Right ventricle myocardium inferior (tissue), 1 donor: ENCODE results near the gene AKNAD1. TPM values are rescaled to one million over a fixed set of nuclear protein-coding genes. Genes with fewer than 3 reads are reported as not detected.
"Not testable (repeated sequence)": the region's sequence is repeated elsewhere in the genome, so short reads cannot be mapped to it uniquely, and the experiment has no call there.

Experiments used
- ATAC-seq: fragments of 200-7000 bp; cut with Tn5 transposase; one replicate; pipeline ENCODE4 v1.9.1; 2020; ENCODE audit warnings: mild to moderate bottlenecking, moderate library complexity
- DNase-seq: peaks from one replicate; pipeline ENCODE4 v3.0.0; 2021; ENCODE audit errors: missing footprints
- intact Hi-C: fragments of 100-400 bp; cut with DNase I; formaldehyde crosslinking; loops from one replicate; pipeline ENCODE4 v1.11.0; 2022
- total RNA-seq: library from RNA; stranded (reverse); fragmentation: NEBNext Ultra II Directional; extraction: Animal tissue kit (Norgen Biotek cat#: 25700); gene quantifications from one replicate; pipeline ENCODE4 v1.2.1, GENCODE V29; 2021
- donor health status: DM: no; HTN: yes; CAD: no; lungs with severe emphysema.

AKNAD1 gene
- total RNA-seq, 1 donor from 2014 or later: not detected

DNA sequence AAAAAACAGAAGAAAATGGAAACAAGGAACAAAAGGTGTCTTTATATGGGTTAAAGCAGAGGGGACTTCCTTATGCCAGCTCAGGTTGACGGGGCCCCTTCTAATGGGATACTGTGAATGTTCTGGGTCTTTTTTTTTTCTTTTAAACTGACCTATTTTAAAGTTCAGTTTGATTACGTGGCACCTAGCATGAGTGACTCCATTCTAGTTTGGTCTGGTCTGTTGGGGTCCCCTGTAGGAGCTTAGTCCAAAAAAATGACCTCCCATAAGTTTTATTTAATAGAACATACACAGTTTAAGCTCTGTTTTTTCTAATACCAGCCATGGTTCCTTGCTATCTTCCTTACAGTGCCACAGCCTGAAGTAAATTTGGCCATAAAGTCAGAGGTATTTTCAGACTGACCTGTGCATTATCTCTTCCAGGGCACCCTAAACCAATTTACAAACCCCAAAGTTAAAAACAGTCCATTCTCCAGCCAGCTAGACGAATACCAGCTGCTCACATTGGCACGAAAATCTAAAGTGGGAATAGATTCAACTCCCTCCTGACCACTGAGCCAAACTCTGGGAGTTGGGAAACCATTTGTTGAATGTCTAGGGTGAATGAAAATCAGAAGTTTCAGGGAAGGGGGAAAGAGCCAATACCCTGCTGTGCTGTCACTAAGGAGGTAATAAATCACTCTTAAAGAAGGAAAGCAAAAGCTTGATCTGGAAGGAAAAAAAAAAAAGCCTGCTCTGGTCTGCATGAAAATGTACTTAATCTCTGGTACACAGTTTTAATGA is 42.4 kb downstream of the AKNAD1 start:
- peak; percentile 64 for ATAC-seq
- intact Hi-C loops: no loop called here
- no peak for DNase-seq

DNA sequence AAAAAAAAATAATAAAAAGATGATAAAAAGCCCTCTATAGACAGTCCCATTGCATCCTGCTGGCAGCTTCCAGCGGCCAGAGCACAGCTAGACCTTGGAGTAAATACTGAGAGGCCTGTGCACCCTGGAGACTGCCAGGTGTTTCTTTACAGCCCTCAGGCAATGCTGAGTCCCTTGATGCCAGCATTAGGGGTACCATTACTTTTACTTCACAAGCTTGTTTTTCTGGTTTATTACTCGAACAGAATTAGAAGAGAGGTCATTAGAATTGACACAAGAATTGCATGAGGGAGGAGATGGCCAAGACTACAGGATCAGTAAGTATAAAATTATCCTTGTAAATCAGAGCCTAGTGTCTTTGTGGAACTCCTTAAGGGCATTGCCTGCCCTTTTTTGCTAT is 43.6 kb downstream of the AKNAD1 start:
- no peak for ATAC-seq
- DNase-seq: no peak
- intact Hi-C loops: no loop called here

DNA sequence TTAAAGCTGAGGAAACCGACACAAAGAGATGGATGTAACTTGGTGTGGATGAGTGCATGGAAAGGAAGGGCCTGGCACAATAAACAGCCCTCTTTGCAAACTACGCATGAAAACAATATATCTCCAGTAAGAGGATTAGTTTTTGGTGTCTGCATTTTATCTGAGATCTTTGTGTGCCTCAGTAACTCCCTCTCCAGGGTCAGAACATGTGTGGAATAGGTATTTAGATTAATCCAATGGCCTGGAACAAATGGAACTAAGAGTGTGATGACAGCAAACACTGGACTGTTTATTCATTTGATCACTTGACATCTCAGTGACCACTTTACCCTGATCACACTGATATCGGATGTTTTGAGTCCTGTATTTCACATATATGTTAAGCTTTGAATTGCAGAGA is 45.3 kb downstream of the AKNAD1 start:
- DNase-seq (no peak), ATAC-seq (no peak)
- intact Hi-C loops: no loop called here

DNA sequence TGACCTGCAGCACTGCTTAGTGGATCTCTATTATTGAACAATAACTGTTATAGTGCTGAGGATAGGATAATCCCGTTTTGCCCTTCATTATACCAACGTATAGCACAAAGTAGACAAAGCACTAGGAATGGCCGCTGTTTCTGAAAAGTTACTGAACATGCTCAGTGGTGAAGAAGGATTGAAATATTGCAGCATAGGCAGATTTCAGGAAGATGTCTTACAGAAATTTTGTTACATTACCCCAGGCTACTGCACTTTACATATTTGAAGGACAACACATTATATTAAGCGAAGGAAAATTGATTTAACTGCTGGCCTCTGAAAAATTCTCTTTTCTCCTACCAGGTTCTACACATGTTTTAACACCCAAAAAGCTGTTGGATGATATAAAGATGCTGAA is 48.5 kb downstream of the AKNAD1 start:
- DNase-seq (no peak), ATAC-seq (no peak)
- intact Hi-C loops: no loop called here

DNA sequence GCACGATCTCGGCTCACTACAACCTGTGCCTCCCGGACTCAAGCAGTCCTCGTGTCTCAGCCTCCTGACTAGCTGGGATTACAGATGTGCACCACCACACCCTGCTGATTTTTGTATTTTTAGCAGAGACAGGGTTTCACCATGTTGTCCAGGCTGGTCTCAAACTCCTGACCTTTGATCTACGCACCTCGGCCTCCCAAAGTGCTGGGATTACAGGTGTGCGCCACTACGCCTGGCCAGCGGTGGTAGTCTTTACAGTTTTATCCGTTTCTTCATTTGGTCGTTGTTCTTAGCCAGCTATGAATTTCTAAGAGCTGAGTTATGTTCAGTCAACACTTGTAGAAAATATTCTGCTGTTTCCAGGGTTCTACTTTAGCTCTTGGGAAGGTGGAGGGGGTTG is 53.3 kb downstream of the AKNAD1 start:
- intact Hi-C loops: no loop called here
- DNase-seq (no peak), ATAC-seq (no peak)

DNA sequence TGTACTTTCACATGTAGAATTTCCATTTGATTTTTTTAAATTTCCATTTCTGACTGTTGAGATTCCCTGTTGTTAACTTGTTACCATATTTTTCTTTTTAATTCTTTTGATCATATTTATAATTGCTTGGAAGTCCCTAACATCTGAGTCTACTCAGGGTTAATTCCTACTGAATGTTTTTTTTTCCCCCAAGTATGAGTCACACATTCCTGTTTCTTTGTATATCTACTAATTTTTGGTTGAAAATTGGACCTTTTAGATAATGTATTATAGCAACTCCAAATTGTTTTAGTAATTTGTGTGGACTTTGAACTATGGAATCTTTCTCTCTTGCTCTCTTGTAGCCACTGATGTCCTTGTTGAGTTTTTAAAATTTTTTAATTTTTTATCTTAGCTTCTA is 55.8 kb downstream of the AKNAD1 start:
- ATAC-seq (no peak), DNase-seq (no peak)
- intact Hi-C loops: no loop called here

DNA sequence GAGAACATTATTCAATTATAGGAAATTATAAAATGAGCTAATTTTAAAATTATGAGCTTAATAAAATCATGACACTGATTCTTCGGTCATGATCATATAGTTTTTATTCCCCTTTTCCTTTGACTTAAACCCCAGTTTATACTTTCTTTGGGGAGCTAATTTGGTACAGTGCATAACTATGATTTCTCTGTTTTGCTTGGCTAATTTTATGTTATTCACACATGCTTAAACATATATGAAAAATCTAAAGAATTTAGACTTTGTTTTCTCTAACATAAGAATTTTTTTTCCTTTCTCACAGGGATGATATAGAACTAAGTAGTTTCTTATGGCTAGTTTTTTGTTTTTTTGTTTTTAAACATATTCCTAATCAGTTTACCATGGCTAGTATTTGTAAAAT is 57.9 kb downstream of the AKNAD1 start:
- ATAC-seq: no peak
- DNase-seq: no peak
- intact Hi-C loops: no loop called here

DNA sequence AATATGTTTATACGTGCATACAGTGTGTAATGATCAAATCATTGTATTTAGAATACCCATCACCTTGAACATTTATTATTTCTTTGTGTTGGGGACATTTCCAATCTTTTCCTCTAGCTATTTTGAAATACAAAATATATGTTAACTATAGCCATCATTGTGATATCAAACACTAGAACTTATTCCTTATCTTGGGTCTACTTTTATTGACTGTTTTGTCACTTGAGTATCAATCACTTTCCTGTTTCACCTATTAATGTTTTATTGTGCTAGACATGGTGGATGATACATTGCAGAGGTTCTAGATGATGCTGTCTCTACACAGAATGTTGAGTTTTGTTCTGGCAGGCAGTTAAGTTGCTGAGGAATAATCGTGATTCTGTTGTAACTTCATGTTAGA is 64.5 kb downstream of the AKNAD1 start:
- intact Hi-C loops: no loop called here
- no peak for DNase-seq
- ATAC-seq: no peak

DNA sequence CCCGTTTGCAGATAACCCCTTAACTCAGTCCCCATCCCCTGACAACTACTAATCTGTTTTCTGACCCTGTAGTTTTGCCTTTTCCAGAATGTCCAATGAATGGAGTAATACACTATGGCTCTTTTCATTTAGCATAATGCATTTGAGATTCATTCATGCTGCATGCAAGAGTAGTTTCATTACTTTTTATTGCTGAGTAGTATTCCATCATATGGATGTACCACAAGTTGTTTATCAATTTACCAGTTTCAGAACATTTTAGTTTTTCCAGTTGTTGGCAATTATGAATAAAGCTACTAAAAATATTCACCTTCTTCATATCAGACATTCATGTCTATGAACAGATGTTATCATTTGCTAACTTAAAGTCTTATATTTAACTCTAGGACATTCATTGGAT is 65.1 kb downstream of the AKNAD1 start:
- intact Hi-C loops: no loop called here
- no peak for ATAC-seq
- DNase-seq: no peak

DNA sequence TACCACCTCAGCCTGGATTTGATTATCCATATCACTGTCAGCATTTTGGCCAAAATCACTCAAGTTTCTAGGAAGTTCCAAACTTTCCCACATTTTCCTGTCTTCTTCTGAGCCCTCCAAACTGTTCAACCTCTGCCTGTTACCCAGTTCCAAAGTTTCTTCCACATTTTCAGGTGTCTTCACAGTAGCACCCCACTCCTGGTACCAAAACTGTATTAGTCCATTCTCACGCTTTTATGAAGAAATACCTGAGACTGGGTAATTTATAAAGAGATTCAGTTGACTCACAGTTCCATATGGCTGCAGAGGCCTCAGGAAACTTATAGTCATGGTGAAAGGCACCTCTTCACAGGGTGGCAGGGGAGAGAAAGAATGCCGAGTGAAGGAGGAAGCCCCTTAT is 71.0 kb downstream of the AKNAD1 start:
- intact Hi-C loops: no loop called here
- no peak for DNase-seq
- no peak for ATAC-seq

DNA sequence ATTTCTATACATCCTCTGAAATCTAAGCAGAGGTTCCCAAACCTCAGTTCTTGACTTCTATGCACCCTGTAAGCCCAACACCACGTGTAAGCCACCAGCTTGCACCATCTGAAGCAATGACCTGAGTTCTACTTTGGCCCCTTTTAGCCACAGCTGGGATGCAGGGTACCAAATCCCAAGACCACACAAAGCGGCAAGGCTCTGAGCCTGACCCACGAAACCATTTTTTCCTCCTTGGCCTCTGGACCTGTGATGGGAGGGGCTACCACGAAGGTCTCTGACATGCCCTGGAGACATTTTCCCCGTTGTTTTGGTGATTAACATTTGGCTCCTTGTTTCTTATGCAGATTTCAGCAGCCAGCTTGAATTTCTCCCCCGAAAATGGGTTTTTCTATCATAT is 71.6 kb downstream of the AKNAD1 start:
- DNase-seq (no peak), ATAC-seq (no peak)
- intact Hi-C loops: no loop called here

DNA sequence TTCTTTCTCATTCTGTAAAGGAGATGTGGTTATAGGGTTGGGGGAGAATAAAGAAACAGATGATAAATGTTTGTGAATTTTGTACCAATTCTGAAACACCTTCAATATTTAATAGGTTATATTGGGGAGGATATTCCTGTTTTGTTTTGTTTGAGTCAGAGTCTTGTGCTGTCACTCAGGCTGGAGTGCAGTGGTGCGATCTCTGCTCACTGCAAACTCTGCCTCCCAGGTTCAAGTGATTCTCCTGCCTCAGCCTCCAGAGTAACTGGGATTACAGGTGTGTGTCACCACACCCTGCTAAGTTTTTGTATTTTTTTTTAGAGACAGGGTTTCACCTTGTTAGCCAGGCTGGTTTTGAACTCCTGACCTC is 75.3 kb downstream of the AKNAD1 start:
- DNase-seq, intact Hi-C loops, ATAC-seq: not testable (repeated sequence)

DNA sequence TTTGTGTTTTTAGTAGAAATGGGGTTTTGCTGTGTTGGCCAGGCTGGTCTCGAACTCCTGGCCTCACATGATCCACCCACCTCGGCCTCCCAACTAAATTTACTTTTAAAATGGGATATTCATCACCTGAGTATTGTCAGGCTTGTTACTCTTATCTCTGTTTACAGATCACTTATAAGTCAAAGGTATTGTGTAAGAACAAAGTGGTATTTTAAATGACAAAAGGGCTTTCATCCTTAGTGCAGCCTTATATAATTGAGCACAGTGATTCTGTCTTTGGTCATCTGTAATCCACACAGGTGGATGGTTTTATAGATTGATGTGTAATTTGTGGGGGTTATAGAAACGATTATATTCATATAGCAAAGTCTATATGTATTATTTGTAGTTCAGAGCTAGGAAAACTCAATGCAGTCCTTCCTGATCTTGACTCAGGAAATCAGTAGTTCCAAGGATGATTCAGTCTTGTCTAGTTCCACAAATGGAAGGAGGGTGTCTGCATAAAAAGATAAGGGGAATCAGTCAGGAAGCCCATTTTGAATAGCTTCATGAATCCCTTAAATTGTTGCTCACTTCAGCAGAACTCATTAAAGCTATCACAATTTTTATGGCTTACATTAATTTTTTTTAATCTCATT is 75.8 kb downstream of the AKNAD1 start:
- no peak for DNase-seq
- intact Hi-C loops: no loop called here

DNA sequence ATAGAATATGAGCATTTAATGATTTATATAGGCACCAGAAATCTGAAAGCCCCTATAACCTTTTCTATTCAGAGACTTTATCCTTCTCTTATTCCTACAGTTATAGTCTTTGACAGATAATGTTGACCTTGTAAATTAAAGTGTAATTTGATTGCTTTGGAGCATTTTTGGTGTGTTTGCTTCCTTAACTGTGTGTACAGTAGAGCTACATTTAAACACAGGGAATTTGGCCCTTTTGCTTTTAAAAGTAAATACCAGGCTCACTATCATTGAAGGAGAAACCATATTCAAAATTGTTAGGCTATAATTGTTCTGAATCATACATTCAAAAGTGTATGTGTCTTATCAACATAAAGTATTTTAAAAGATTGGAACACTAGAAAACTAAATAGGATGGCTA is 77.4 kb downstream of the AKNAD1 start:
- DNase-seq (no peak), ATAC-seq (no peak)
- intact Hi-C loops: no loop called here

More for the DNA sequence above, 75.8 kb downstream of the AKNAD1 start:
- no peak for ATAC-seq

DNA sequence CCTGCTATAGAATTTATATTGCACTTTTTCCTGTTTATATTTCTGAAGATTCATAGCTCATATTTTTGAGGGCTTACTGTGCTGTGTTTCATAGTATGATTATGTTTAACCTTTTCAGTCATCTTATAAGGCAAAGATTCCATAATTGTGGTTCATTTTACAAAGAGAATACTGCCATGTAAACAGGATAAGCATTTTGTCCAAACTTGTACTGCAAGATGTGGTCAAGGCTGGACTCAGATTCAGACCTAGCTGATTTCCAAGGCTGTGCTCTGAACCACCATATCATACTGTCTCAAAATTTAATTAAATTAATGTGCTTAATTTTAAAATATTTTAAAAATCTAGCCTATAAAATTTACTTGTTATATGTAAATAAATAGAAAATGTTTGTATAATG is 79.1 kb downstream of the AKNAD1 start:
- ATAC-seq: no peak
- intact Hi-C loops: no loop called here
- DNase-seq: no peak

DNA sequence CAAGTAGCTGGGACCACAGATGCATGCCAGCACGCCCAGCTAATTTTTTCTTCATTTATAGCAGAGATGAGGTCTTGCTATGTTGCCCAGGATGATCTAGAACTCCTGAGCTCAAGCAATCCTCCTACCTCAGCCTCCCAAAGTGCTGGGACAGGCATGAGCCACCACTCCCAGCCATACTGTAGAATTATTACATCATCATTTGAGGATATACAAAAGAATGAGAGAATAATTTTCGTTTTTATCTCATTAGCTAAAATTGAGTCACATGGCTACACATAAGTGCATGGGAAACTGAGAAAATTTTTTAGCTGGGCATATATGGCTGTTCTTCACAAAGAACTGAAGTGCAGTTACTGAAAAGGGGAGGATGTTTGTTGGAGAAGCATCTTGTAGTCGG is 89.2 kb downstream of the AKNAD1 start:
- no peak for DNase-seq
- no peak for ATAC-seq
- intact Hi-C loops: no loop called here

DNA sequence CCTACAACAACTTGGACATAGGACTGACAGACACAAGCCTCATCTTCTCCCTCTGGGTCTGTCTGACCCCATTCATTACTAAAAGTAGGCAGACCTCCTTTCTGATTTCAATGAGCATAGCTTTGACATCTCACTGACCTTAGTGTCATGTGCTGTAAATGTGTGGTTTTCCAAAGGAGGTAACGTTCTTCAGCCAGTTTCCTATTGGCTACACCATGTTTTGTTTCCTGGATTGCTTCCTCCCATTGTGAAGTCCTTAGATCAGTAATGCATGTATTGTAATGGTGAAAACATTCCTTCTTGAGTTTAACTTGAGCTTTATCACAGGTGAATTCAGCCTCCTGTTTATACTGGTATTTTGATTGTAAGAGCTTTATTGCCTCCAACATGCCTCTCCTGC is 89.8 kb downstream of the AKNAD1 start:
- intact Hi-C loops: no loop called here
- DNase-seq (no peak), ATAC-seq (no peak)
